SU-DHL-6 (cell line): ENCODE results near the gene ATXN1L.

Experiments
- EZH2phosphoT487 ChIP-seq: fragments of 200-600 bp; sonication (generic), shearing (Covaris generic); conservative IDR thresholded peaks from 2 replicates; pipeline ENCODE4 v1.6.1; 2018; ENCODE audit warnings: mild to moderate bottlenecking, antibody characterized with exemption, low read length, moderate library complexity, mixed read lengths
- TF ChIP-seq, protein P1 (sequence below): fragments of 200-600 bp; sonication (generic); IDR thresholded peaks from one replicate; pipeline ENCODE4 v1.5.1; 2017; ENCODE audit warnings: antibody characterized with exemption, mild to moderate bottlenecking, low read length, moderate library complexity; ENCODE audit not compliant: insufficient read depth, poor library complexity, severe bottlenecking

DNA sequence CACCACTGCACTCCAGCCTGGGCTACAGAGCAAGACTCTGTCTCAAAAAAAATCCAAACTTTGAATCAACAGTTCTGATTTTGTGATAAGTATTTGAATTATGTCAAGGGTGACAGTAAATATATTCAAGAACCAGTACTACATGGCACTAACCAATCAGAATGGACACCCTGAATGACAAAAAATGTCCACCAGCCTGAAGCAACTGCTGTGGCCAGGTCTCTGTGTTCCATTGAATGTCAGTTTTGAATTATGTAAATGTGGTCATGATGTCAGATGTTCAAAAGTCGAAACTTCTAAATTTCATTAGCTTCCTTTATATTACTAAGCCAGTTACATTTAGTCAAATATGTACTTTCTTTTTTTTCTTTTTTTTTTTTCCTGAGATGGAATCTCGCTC lies 15.4 kb upstream of the ATXN1L start:
- TF ChIP-seq, protein P1, sequence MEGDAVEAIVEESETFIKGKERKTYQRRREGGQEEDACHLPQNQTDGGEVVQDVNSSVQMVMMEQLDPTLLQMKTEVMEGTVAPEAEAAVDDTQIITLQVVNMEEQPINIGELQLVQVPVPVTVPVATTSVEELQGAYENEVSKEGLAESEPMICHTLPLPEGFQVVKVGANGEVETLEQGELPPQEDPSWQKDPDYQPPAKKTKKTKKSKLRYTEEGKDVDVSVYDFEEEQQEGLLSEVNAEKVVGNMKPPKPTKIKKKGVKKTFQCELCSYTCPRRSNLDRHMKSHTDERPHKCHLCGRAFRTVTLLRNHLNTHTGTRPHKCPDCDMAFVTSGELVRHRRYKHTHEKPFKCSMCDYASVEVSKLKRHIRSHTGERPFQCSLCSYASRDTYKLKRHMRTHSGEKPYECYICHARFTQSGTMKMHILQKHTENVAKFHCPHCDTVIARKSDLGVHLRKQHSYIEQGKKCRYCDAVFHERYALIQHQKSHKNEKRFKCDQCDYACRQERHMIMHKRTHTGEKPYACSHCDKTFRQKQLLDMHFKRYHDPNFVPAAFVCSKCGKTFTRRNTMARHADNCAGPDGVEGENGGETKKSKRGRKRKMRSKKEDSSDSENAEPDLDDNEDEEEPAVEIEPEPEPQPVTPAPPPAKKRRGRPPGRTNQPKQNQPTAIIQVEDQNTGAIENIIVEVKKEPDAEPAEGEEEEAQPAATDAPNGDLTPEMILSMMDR, result no peak
- TF ChIP-seq EZH2phosphoT487, result no peak
